WI38 (cell line): Measurements from ENCODE around the gene HTR2A.

Experiments
- H3K4me3 ChIP-seq: 2 replicates; pipeline ENCODE4 v1.5.1; 2011; ENCODE audit warnings: low read depth, mild to moderate bottlenecking, control low read depth, low read length
- CTCF ChIP-seq: IDR thresholded peaks from 2 replicates; pipeline ENCODE4 v1.5.1; 2012; ENCODE audit warnings: low read depth, mild to moderate bottlenecking, control low read depth, low read length

HTR2A gene

GRCh38 chr13:46799139-46799538, 97.7 kb downstream of the HTR2A start:
- TF ChIP-seq CTCF, result no peak
- no peak overlapping the region for H3K4me3 ChIP-seq

DNA sequence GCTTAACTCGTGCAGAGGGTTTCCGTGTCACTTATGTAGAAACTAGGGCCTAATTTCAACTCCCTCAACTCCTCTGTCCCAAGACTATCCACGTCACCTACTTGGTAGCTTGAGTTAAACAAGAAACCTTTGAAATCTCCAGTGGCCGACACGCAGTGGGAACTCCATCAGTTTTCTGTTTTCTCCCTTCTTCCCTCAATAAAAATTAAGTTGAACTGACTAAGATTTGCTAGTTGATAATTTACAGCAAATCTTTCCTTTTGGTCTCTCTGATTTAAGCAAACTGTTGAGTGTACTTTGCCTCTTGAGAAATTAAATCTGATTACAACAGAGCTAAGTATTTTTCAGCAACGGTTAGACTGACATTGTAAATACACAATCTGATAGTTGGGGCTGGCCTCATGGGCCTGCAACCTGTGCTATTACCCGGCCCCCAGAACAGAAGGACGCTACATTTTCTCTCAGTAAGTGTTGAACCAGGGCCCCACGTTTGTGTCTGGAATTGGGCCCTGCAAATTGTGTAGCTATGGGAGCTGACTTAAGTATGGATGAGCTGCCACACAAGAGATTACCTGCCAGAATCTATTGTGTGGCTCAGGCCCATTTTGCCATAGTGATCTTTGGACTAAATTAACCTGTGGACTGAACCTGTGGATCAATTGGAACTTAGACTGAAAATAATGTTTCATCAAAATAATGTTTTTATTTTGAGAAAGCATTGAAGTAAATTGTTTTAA, 99.2 kb downstream of the HTR2A start:
- TF ChIP-seq CTCF, result no peak
- peak overlapping the region; percentile 72 for H3K4me3 ChIP-seq

- H3K4me3 ChIP-seq, result peak within 1 kb of the TSS; percentile 72
- TF ChIP-seq CTCF, result no peak
Observed at GRCh38 chr13:46796515-46797474, 100.1 kb downstream of the HTR2A start, which contains the start of gene ESD. Gene ESD (minus strand): TSS chr13:46797161. CDS start chr13:46791413, 5,748 bp downstream.

DNA sequence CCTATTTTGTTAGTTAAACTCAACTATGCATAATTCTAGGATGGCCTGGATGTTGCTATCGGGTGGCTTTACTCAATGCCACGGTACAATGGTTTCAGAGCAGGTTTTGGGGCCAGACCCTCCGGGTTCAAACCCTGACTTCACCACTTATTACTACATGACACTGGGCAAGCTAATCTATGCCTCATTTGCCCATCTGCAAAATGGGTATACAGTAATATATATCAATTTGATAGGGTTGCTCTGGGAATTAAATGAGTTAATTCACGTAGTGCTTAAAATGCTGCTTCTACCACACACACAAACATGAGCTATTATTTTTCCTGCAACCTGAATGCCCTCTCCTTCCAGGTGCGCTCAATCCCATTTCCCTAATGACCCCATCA, 100.7 kb downstream of the HTR2A start:
- peak overlapping the region; percentile 72 for H3K4me3 ChIP-seq
- TF ChIP-seq CTCF, result no peak

GRCh38 chr13:46795321-46795720, 101.5 kb downstream of the HTR2A start:
- no peak for TF ChIP-seq CTCF
- H3K4me3 ChIP-seq, result no peak overlapping the region

DNA sequence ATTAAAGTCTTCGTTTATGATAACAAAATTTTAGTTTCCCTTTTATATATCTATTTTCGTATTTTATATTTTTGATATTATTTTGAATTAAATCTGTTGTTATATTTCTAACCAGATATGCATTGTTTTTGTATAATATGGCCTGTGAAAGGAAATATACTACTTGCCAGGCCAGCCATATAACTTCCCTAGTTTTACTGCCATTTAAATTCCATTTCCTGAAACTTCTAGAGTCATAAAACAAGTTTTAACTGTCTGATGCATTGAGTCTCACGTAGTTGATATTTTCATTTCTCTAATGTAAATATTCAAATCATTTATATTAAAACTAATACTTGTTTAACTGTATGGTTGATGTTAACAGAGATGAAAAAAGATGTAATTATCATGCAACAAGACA, 113.3 kb downstream of the HTR2A start:
- TF ChIP-seq CTCF, result no peak
- no peak overlapping the region for H3K4me3 ChIP-seq

- no peak overlapping the region for H3K4me3 ChIP-seq
- no peak for TF ChIP-seq CTCF
Observed at GRCh38 chr13:46782691-46783090, 114.2 kb downstream of the HTR2A start.
